GM12801 (cell line): ENCODE measurements around the gene SPO11.

Source experiments
- TF ChIP-seq, protein P1 (sequence below): IDR thresholded peaks from one replicate; pipeline ENCODE4 v1.5.1; 2011; ENCODE audit warnings: control low read depth; ENCODE audit not compliant: insufficient read length; ENCODE audit errors: extremely low read depth

Gene SPO11

DNA sequence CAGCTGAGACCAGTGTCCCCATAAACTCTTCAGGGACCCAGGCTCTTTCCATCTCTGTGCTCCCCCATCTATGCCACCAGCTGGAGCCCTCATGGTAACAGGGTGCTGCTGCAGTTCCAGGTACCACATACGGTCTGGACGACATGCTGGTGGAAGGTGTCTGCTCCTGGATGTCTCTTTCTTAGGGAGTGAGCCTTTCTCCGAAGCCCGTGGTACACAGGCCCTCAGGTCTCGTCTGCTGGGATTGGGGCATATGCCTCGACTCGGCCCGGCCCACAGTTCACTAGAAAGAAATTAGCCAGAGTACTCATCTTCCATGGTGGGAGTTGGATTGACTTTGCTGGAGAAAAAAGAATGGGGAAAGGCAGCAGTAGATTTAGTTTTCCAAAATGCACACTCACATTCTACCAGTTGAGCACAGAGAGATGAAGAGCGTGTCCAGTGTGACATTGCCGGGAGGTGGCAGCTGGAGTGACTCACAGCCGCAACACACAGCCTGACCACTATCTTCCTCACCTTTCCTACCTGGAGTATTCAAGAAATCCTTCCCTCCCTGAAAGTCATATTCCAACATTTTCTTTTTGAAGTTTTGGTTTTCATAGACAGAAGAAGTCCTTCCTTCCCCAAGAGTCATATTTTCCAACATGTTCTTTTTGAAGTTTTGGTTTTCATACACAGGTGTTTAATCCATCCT, 18.6 kb upstream of the SPO11 start:
- TF ChIP-seq, protein P1, sequence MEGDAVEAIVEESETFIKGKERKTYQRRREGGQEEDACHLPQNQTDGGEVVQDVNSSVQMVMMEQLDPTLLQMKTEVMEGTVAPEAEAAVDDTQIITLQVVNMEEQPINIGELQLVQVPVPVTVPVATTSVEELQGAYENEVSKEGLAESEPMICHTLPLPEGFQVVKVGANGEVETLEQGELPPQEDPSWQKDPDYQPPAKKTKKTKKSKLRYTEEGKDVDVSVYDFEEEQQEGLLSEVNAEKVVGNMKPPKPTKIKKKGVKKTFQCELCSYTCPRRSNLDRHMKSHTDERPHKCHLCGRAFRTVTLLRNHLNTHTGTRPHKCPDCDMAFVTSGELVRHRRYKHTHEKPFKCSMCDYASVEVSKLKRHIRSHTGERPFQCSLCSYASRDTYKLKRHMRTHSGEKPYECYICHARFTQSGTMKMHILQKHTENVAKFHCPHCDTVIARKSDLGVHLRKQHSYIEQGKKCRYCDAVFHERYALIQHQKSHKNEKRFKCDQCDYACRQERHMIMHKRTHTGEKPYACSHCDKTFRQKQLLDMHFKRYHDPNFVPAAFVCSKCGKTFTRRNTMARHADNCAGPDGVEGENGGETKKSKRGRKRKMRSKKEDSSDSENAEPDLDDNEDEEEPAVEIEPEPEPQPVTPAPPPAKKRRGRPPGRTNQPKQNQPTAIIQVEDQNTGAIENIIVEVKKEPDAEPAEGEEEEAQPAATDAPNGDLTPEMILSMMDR = no peak

DNA sequence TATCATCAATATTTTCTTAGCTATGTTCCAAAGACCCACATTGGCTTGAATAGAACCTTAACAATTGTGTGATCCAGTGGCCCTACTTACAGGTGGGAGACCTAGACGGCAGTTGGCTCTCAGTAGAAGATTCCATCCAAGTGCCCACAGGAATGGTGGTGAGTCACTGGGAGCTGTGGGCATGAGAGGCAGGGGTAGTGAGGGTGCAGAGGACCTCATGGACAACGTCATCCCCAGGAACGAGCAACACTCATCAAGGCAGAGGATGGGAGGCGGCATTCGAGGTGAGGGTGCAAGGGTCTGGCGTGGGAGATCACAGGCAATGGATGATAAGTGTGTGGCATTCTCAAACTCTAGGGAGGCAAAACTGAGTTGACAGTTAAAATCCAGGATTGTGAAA, 17.5 kb upstream of the SPO11 start:
- TF ChIP-seq, protein P1 = no peak

DNA sequence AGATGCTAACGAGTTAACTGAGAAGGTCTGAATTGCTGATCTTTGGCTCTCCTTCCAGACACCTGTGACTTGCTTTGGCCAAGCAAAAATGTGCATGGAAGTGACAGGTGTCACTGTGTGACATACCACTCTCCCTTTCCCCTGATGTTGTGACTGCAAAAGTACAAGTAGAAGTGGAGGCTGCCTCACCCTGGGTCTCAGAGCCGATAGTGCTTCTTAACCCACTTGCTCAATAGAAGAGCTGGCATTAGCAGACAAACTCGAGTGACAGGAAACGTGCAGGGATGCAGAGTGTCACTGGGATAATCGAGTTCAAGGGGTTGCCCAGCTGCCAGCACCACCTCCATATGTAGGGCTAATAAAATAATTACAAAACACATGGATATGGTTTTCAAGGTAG, 16.4 kb upstream of the SPO11 start:
- TF ChIP-seq, protein P1 = no peak

DNA sequence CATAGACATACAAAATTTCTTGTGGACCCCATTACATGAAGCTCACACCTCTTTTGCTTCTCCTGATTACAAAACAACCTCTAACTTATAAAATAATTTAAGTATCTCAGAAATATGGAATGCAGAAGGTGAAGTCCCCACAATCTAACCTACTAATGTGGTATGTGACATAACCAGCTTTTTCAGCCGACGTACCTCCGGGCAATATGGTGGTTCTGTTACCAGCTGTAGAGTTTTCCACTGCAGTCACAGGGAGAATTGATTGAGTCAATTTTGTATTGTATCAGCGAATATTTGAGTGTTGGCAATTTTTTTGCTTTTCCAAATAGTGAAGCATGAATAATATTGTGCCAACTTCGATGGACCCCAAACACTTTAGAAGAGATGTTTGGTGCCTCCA, 15.7 kb upstream of the SPO11 start:
- TF ChIP-seq, protein P1 = no peak

DNA sequence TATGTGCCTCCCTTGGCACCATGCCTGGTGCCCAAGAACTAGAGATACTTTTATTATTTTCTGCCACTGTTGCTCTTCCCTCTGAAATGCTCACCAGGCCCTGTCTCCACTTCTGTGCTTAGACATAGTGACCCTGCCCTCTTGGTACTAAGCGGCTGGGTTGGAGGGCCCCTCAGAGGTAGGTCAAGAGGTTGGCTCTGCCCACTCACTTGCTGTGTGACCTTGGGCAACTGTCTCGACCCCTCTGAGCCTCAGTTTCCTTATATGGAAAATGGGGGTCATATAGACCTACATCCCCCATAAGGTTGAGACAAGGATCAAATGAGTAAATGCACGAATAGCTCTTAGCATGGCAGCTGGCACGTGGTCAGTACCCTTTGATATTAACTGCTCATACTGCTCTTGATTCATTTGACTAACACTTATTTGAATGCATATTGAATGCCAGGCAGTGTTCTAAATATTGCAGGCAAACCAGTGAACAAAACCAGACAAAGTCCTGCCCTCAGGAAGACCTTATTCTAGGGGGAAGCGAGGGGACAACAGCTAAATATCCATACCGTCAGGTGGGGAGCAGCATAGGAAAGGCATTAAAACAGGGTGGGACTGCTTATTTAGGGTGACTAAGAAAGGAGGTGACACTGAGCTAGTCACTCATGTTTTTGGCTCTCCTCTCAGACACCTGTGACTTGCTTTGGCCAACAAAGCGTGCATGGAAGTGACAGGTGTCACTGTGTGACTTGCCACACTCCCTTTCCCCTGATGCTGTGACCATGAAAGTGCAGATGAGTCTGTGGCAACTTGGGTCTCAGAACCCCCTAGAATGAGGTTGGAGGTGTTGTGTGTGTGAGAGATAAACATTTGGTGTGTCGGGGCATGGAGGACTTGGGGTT, 14.3 kb upstream of the SPO11 start:
- TF ChIP-seq, protein P1 = no peak

DNA sequence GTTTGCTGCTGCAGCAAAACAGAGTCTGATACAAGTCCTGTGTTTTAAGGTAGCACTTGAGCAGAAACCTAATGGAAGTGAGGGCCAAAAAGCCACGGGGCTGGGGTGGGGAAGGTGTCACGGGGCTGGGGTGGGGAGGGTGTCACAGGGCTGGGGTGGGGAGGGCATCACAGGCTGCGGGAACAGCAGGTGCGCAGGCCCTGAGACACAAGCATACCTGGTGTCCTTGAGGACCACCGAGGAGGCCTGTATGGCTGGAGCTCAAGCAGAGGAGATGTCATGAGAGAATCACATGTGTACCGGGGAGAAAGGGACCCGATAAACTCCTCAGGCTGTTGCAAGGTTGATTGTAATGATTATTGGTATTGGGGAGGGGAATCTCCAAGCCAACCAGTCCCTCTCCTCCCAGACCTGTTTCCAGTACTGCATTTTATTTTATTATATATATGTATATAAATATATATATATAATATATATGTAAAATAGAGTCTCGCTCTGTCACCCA, 13.6 kb upstream of the SPO11 start:
- TF ChIP-seq, protein P1 = no peak

DNA sequence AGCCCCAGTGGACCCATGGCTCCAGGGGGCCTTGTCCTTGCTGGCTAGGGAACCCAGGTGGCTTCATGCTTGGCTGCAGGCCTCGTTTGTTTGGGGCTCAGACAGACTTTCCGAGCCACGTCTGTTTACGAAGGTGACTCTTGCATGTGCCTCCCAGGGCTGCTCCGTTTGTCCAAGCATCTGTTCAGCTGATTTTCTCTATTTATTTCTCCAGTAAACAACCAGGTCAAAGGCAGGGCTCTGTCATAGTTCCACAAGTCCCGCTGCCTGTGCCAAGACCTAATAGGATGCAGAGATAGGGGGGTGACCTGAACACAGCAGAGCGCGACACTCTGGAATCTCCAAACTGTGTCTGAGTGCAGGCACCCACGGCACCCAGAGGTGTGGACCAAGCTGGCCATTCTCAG, 12.8 kb upstream of the SPO11 start:
- TF ChIP-seq, protein P1 = no peak
